HFFc6 (cell line): ENCODE measurements around the gene PRDM10. TPM values are rescaled to one million over a fixed set of nuclear protein-coding genes. Genes with fewer than 3 reads are reported as not detected.
A peak's percentile ranks its signal among the peaks of the same experiment; 100 is the strongest.

Experiments used
- DNase-seq: peaks from one replicate; pipeline ENCODE4 v3.0.0-alpha.2; 2018
- H3K27ac Mint-ChIP-seq: 2 replicates; pipeline ENCODE4 v1.8.0; 2020; ENCODE audit warnings: mild to moderate bottlenecking, mixed read lengths
- H3K27me3 Mint-ChIP-seq: 2 replicates; pipeline ENCODE4 v1.8.0; 2021; ENCODE audit warnings: mild to moderate bottlenecking, moderate library complexity, mixed read lengths; ENCODE audit not compliant: insufficient read depth
- H3K36me3 Mint-ChIP-seq: 2 replicates; pipeline ENCODE4 v1.8.0; 2021; ENCODE audit warnings: low read depth, mixed read lengths
- H3K4me1 Mint-ChIP-seq: 2 replicates; pipeline ENCODE4 v1.8.0; 2020; ENCODE audit warnings: low read depth, mixed read lengths
- H3K4me3 Mint-ChIP-seq: 2 replicates; pipeline ENCODE4 v1.8.0; 2020; ENCODE audit warnings: mild to moderate bottlenecking, moderate library complexity, mixed read lengths
- H3K9me3 Mint-ChIP-seq: 2 replicates; pipeline ENCODE4 v1.8.0; 2020; ENCODE audit warnings: mild to moderate bottlenecking, mixed read lengths
- total RNA-seq, 6 experiments: library from RNA; stranded (reverse); fragmentation: NEBNext Ultra II Directional; extraction: Animal tissue kit (Norgen Biotek cat#: 25700); gene quantifications; 2 replicates in 1 of 6; 3 replicates in 5 of 6; pipeline ENCODE4 v1.2.3, GENCODE V29; 2021
- TF ChIP-seq, protein P1 (sequence below): fragments of 200-600 bp; sonication (generic); IDR thresholded peaks from 2 replicates; pipeline ENCODE4 v1.5.0; 2021; ENCODE audit warnings: antibody characterized with exemption, mild to moderate bottlenecking

PRDM10 gene
- total RNA-seq, 6 experiments from 2014 or later, result 7.0 to 8.6 (median 7.8) TPM

DNA sequence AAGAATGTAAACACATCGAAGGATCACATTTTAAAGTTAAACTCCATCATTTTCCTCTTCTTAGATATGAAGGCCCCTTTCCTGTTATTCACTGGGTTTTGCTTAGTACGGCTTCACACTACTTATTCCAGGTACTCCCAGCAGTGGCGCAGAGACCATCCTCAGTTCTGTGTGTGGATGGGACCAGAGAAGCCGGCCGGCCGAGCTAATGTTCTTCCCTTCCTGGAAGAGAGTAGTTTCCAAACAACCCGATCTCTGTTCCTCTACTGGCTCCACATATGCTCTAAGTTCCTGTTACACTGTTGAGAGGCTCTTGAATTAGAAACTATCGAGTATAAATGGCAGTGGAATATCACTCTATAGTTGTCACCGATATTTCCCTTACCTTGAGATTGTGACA lies 106.6 kb downstream of the PRDM10 start:
- peak overlapping the region; percentile 13; the same call in 1 of the 2 replicates for H3K27ac Mint-ChIP-seq

DNA sequence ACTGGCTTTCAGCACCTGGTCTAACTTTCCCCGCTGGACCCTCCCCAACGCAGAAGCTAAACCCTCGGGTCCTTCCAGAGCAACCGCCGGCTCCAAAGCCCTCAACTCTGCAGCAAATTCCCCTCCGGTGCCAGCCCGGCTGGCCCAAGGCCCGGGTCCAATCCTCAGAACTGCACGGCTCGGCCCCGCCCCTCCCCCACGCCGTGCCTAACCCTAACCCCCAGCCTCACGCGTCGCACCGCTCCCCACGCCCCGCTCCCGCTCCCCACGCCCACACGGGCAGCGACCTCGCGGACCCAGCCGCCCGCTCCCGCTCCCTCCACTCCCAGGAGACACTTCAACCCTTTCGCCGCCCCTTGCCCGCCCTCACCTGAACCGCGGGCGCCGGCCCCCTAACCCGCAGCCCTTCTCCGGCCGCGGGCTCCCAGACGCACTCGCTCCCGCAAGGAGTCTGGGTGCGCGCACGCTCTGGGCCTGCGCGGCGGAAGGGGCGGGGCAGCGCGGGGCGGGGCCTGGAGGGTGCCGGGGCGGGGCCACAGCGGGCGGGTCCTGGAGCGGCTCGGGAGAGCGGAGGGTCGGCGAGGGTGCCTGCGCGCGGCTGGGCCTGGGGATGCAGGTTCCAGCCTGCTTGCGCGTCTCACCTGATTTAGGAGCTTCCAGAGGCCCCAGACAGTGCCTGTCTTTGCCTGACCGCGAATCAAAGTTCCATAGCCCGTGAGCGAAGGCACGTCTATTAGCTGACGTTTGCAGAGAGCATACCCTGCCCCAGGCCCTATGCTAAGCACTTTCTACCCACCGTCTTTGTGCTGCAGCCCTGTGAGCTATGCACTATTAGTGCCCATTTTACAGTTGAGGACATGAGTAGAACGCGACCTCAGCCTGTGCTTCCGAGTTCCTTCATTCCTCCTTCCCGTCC lies 107.3 kb downstream of the PRDM10 start, which contains the start of gene NFRKB:
NFRKB (minus strand) TSS at position 453 of the 916 bp plus-strand sequence. CDS start 2,729 bp downstream, outside the sequence.
- Mint-ChIP-seq H3K9me3 (peaks cover 4% of the 10 kb centered on the region; the same call in 1 of the 2 replicates), H3K4me3 (peak within 1 kb of the TSS; percentile 91), H3K27me3 (no peaks in the 10 kb centered on the region), H3K27ac (peak within 1 kb of the TSS; percentile 46; the same call in 1 of the 2 replicates), H3K4me1 (peaks cover 20% of the 10 kb centered on the region), H3K36me3 (peaks cover 38% of the 10 kb centered on the region)
- DNase-seq, result peak; percentile 21
- TF ChIP-seq, protein P1, sequence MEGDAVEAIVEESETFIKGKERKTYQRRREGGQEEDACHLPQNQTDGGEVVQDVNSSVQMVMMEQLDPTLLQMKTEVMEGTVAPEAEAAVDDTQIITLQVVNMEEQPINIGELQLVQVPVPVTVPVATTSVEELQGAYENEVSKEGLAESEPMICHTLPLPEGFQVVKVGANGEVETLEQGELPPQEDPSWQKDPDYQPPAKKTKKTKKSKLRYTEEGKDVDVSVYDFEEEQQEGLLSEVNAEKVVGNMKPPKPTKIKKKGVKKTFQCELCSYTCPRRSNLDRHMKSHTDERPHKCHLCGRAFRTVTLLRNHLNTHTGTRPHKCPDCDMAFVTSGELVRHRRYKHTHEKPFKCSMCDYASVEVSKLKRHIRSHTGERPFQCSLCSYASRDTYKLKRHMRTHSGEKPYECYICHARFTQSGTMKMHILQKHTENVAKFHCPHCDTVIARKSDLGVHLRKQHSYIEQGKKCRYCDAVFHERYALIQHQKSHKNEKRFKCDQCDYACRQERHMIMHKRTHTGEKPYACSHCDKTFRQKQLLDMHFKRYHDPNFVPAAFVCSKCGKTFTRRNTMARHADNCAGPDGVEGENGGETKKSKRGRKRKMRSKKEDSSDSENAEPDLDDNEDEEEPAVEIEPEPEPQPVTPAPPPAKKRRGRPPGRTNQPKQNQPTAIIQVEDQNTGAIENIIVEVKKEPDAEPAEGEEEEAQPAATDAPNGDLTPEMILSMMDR, result no peak

More for the DNA sequence above, 106.6 kb downstream of the PRDM10 start:
- H3K4me1 Mint-ChIP-seq, result peaks cover 20% of the 10 kb centered on the region
- peaks cover 38% of the 10 kb centered on the region for H3K36me3 Mint-ChIP-seq
- peak overlapping the region; percentile 91 for H3K4me3 Mint-ChIP-seq
- H3K27me3 Mint-ChIP-seq, result no peaks in the 10 kb centered on the region
- peaks cover 4% of the 10 kb centered on the region; the same call in 1 of the 2 replicates for H3K9me3 Mint-ChIP-seq
- no peak for DNase-seq
- TF ChIP-seq, protein P1, result no peak

DNA sequence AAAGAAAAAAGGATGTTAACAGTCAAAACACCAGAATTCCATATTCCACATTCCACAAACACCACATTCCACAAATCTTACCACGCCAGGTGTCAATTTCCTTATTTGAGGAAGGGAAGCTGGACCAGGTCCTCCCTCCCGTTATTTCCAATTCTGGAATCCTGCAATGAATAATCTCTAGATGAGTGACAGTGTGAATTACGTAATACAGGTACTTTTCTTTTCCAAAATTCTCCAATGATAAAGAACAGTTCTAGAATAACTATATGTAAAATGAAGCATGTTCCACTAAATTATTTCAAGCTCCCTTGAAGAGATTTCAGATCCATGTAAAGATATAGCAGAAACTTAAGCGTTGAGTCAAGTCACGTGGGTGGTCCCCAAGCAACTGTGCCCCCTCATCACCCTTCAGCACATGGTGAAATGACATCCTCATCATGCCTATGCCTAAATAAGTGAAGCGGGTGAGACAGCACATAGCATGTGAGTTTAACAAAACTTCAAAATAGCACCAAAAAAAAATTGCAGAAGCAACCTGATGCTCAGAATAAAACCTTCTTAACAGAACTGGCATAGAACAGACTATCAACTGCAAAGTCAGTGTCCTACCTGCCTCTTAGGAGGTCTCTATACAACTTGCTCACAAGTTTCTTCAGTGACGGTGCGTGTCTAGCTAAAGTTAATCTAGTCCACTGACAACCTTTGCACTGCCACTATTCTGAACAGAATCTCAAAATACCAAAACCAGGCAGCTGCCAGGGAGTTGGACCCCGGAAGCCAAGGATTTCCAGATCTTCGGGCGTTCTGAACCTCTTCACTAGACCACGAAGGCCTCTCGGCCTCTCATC lies 108.1 kb downstream of the PRDM10 start:
- Mint-ChIP-seq H3K27ac (peak overlapping the region; percentile 46; the same call in 1 of the 2 replicates), H3K27me3 (no peaks in the 10 kb centered on the region), H3K36me3 (peaks cover 34% of the 10 kb centered on the region), H3K9me3 (peaks cover 4% of the 10 kb centered on the region; the same call in 1 of the 2 replicates), H3K4me1 (peaks cover 20% of the 10 kb centered on the region), H3K4me3 (peak overlapping the region; percentile 91)
- peak; percentile 4 for DNase-seq
- TF ChIP-seq, protein P1, result no peak

DNA sequence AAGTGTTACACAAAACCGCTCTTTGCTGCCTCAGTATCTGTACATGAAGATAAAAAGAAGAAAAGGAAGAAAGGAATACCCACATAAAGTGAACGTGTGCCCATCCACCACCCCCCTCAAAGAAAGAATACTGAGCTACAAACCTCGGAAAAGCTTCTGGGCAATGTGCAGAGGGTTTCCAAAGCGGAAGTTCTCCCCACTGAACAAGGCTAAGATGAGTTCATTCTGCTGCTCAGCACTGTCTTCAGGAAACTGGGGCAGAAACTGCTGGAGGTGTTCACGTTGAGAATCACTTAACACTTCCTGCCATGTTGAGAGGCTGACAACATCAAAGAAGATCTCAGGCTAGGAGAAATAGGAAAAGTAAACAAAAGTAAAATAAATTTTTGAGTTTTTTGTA lies 114.2 kb downstream of the PRDM10 start:
- Mint-ChIP-seq H3K4me1 (no peaks in the 10 kb centered on the region), H3K4me3 (no peak overlapping the region), H3K27ac (no peak overlapping the region), H3K36me3 (peaks cover 57% of the 10 kb centered on the region), H3K27me3 (no peaks in the 10 kb centered on the region), H3K9me3 (no peaks in the 10 kb centered on the region)
- DNase-seq, result no peak
- TF ChIP-seq, protein P1, result no peak

DNA sequence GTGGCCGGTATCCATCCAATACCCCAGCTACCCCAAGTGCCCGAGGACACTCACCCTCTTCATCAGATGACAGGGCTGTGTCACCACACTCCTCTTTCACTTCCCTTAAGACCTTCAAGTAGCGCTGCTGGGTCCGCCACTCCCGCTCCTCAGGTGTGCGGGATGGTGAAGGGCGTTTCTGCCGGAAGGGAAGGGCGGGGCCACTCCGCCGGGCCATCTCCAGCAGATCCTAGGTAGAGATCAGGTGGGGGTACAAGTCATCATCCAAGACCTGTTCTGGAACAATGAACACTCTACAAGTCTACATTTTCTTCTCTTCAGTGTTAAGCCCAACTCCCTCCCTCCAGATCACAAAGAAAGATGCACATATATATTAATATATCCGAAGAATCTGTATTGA lies 117.3 kb downstream of the PRDM10 start:
- H3K4me1 Mint-ChIP-seq, result no peaks in the 10 kb centered on the region
- peaks cover 66% of the 10 kb centered on the region for H3K36me3 Mint-ChIP-seq
- H3K27me3 Mint-ChIP-seq, result no peaks in the 10 kb centered on the region; the same call in 1 of the 2 replicates
- TF ChIP-seq, protein P1, result no peak
- no peak overlapping the region for H3K27ac Mint-ChIP-seq
- H3K4me3 Mint-ChIP-seq, result no peak overlapping the region
- DNase-seq, result no peak
- H3K9me3 Mint-ChIP-seq, result no peaks in the 10 kb centered on the region
